ENCODE results near the gene KCTD16. TPM values are rescaled to one million over a fixed set of nuclear protein-coding genes. Genes with fewer than 3 reads are reported as not detected.

The KCTD16 gene
- total RNA-seq, 1 donor from 2014 or later: 0.44 TPM

DNA sequence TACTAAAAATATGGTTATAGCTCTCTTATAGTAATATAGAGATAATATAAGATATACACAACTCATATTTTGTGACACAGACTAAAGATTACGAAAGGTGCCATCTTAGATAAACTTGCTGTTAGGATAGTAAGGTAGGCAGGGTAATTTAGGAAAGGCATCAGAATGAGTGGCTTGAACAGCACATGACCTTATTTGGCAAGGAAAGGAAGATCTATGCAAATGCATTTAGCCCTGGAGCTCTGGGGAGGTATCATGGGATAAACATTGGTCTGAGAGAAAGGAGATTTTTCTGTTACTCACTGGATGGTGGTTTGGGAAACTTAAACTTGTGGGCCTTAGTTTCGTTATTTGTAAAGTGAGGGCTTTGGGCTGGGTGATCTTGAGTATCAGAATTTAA, 65.8 kb downstream of the KCTD16 start:
- Mint-ChIP-seq H3K4me3 (ENCODE audit: unreplicated experiment) (no peak overlapping the region), H3K36me3 (ENCODE audit: low read depth, unreplicated experiment) (no peaks in the 10 kb centered on the region), H3K27me3 (ENCODE audit: unreplicated experiment) (peaks cover 2% of the 10 kb centered on the region), H3K4me1 (ENCODE audit: unreplicated experiment) (no peaks in the 10 kb centered on the region), H3K9me3 (ENCODE audit: unreplicated experiment) (no peaks in the 10 kb centered on the region), H3K27ac (ENCODE audit: unreplicated experiment) (no peak overlapping the region)
- TF ChIP-seq, protein P1, sequence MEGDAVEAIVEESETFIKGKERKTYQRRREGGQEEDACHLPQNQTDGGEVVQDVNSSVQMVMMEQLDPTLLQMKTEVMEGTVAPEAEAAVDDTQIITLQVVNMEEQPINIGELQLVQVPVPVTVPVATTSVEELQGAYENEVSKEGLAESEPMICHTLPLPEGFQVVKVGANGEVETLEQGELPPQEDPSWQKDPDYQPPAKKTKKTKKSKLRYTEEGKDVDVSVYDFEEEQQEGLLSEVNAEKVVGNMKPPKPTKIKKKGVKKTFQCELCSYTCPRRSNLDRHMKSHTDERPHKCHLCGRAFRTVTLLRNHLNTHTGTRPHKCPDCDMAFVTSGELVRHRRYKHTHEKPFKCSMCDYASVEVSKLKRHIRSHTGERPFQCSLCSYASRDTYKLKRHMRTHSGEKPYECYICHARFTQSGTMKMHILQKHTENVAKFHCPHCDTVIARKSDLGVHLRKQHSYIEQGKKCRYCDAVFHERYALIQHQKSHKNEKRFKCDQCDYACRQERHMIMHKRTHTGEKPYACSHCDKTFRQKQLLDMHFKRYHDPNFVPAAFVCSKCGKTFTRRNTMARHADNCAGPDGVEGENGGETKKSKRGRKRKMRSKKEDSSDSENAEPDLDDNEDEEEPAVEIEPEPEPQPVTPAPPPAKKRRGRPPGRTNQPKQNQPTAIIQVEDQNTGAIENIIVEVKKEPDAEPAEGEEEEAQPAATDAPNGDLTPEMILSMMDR (IDR thresholded peaks at IDR 0.05; ENCODE audit: unreplicated experiment): no peak
- no peak for DNase-seq (ENCODE audit: low spot score)

DNA sequence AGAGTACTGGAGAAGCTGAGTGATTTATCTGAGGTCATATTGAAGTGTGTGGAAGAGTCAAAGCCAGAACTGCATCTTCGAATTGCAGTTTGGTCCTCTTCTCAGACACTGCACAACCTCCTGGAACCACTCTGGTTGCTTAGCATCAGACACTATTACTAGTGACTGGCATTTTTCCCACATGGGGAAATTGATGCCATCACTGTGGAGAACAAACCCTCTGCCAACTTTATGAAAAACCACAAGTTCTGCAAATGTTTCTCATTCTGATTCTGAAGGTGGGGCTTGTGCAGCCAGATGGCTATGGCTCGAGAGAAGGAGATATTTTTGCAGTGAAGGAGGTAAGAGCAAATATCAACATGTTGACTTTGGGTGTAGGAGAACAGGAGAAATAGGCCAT, 67.2 kb downstream of the KCTD16 start:
- no peak for DNase-seq (ENCODE audit: low spot score)
- no peak overlapping the region for H3K4me3 Mint-ChIP-seq (ENCODE audit: unreplicated experiment)
- H3K36me3 Mint-ChIP-seq (ENCODE audit: low read depth, unreplicated experiment): no peaks in the 10 kb centered on the region
- H3K4me1 Mint-ChIP-seq (ENCODE audit: unreplicated experiment): no peaks in the 10 kb centered on the region
- TF ChIP-seq, protein P1 (IDR thresholded peaks at IDR 0.05; ENCODE audit: unreplicated experiment): no peak
- H3K9me3 Mint-ChIP-seq (ENCODE audit: unreplicated experiment): no peaks in the 10 kb centered on the region
- H3K27me3 Mint-ChIP-seq (ENCODE audit: unreplicated experiment): peaks cover 2% of the 10 kb centered on the region
- no peak overlapping the region for H3K27ac Mint-ChIP-seq (ENCODE audit: unreplicated experiment)

DNA sequence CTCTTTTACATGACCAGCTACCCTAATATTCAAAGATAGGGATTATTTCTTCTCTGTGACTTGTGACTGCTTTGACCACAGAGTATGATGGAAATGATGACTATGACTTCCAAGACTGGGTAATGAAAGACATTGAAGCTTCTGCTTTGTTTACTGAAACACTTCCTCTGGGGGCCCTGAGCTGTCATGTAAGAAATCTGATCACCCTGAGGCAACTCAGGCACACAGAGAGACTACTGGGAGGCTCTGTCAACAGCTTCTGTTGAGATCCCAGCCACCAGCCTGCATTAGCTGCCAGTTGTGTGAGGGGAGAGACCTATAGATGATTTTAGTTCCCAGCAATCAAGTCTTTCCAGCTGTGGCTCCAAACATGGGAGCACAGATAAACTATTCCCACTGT, 76.5 kb downstream of the KCTD16 start:
- H3K27ac Mint-ChIP-seq (ENCODE audit: unreplicated experiment): no peak overlapping the region
- H3K36me3 Mint-ChIP-seq (ENCODE audit: low read depth, unreplicated experiment): no peaks in the 10 kb centered on the region
- H3K4me3 Mint-ChIP-seq (ENCODE audit: unreplicated experiment): no peak overlapping the region
- no peaks in the 10 kb centered on the region for H3K9me3 Mint-ChIP-seq (ENCODE audit: unreplicated experiment)
- H3K27me3 Mint-ChIP-seq (ENCODE audit: unreplicated experiment): no peaks in the 10 kb centered on the region
- TF ChIP-seq, protein P1 (IDR thresholded peaks at IDR 0.05; ENCODE audit: unreplicated experiment): no peak
- no peak for DNase-seq (ENCODE audit: low spot score)
- no peaks in the 10 kb centered on the region for H3K4me1 Mint-ChIP-seq (ENCODE audit: unreplicated experiment)

DNA sequence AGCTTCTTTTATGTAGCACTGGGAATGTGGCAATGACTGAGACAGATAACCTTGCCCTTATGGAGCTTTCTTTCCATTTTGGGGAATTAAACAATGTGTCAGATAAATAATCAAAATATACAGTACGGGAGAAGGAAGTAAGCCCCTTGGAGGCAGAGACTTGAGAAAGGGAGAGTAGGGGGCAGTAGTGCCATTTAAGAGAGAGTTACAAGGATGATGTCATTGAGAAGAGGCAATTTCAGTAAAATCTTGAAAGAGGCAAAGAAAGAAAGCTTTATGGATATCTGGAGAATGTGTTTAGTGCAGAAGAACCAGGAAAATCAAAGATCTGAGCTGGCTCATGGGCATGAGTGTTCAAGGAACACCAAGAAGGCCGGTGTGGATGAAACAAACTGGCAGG, 77.3 kb downstream of the KCTD16 start:
- no peak overlapping the region for H3K4me3 Mint-ChIP-seq (ENCODE audit: unreplicated experiment)
- H3K27ac Mint-ChIP-seq (ENCODE audit: unreplicated experiment): no peak overlapping the region
- H3K36me3 Mint-ChIP-seq (ENCODE audit: low read depth, unreplicated experiment): no peaks in the 10 kb centered on the region
- no peaks in the 10 kb centered on the region for H3K4me1 Mint-ChIP-seq (ENCODE audit: unreplicated experiment)
- no peaks in the 10 kb centered on the region for H3K27me3 Mint-ChIP-seq (ENCODE audit: unreplicated experiment)
- DNase-seq (ENCODE audit: low spot score): no peak
- TF ChIP-seq, protein P1 (IDR thresholded peaks at IDR 0.05; ENCODE audit: unreplicated experiment): no peak
- no peaks in the 10 kb centered on the region for H3K9me3 Mint-ChIP-seq (ENCODE audit: unreplicated experiment)

DNA sequence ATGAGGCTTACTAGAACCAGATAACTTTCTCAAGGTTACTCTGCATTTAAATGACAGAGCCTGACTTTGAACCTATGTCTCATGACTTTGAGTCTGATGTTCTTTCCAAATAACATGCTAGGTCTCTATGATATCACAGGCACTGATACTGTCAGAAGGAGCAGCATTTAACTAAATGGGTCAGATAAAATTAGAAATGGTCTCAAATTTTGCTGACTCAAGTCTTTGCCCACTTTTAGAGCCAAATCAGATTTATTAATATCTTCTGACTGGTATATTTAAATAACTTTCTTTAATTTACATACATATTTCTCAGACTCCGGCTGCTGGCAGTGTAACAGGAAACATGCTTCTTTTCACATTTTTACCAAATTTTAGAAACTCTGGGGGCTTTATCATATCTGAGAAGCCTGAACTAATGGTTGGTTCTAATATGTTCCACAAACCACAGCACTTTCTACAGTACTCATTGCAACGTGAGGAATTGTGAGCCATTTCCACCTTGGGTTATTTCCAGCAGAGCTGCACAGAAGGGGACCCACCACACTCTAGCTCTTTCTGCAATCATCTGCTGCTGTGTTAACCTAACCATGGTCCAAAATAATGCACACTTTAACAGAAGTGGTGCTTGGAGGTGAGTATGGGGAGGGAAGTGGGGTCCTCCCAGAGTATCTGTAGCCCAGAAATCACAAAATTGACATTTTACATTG, 79.2 kb downstream of the KCTD16 start:
- Mint-ChIP-seq H3K36me3 (ENCODE audit: low read depth, unreplicated experiment) (no peaks in the 10 kb centered on the region), H3K4me1 (ENCODE audit: unreplicated experiment) (no peaks in the 10 kb centered on the region), H3K9me3 (ENCODE audit: unreplicated experiment) (no peaks in the 10 kb centered on the region), H3K27ac (ENCODE audit: unreplicated experiment) (no peak overlapping the region), H3K4me3 (ENCODE audit: unreplicated experiment) (no peak overlapping the region), H3K27me3 (ENCODE audit: unreplicated experiment) (no peaks in the 10 kb centered on the region)
- no peak for DNase-seq (ENCODE audit: low spot score)
- TF ChIP-seq, protein P1 (IDR thresholded peaks at IDR 0.05; ENCODE audit: unreplicated experiment): no peak

Data from endothelial cell (in vitro differentiated cells).